Activated CD4-positive, alpha-beta T cell treated with anti-CD3 and anti-CD28 coated beads for 36 hours (primary cell): Measurements from ENCODE around the gene NPR2. TPM values are rescaled to one million over a fixed set of nuclear protein-coding genes. Genes with fewer than 3 reads are reported as not detected.

Experiments used
- ATAC-seq: fragments of 200-7000 bp; cut with Tn5 transposase; one replicate; pipeline ENCODE4 v1.10.0; 2021; ENCODE audit warnings: mild to moderate bottlenecking, moderate library complexity
- CTCF ChIA-PET: fragments of 350-600 bp; sonication (Branson Sonifier 250); formaldehyde crosslinking; loops from one replicate; lab custom pipeline; 2021; ENCODE audit warnings: antibody characterized with exemption; lab: Charles Lee
- POLR2A ChIA-PET: fragments of 350-600 bp; sonication (Branson Sonifier 250); formaldehyde crosslinking; loops from one replicate; lab custom pipeline; 2021; ENCODE audit warnings: antibody characterized with exemption, inconsistent platforms; lab: Charles Lee
- DNase-seq: peaks from one replicate; pipeline ENCODE4 v3.0.0-alpha.2; 2020
- H3K27ac Mint-ChIP-seq: one replicate; pipeline ENCODE4 v1.8.0; 2021; ENCODE audit warnings: mixed read lengths
- H3K27me3 Mint-ChIP-seq: one replicate; pipeline ENCODE4 v1.8.0; 2021; ENCODE audit warnings: mixed read lengths
- H3K36me3 Mint-ChIP-seq: one replicate; pipeline ENCODE4 v1.8.0; 2021; ENCODE audit warnings: low read depth, mixed read lengths
- H3K4me1 Mint-ChIP-seq: one replicate; pipeline ENCODE4 v1.8.0; 2021; ENCODE audit warnings: mixed read lengths
- H3K4me3 Mint-ChIP-seq: one replicate; pipeline ENCODE4 v1.8.0; 2021; ENCODE audit warnings: mild to moderate bottlenecking, moderate library complexity, mixed read lengths
- H3K9me3 Mint-ChIP-seq: one replicate; pipeline ENCODE4 v1.8.0; 2021; ENCODE audit warnings: low read depth, mixed read lengths
- intact Hi-C, 2 experiments: fragments of 100-400 bp; cut with DNase I in 1 of 2; cut with micrococcal nuclease in 1 of 2; formaldehyde crosslinking; loops; one replicate each; pipeline versions ENCODE4 v1.14.2 to v1.15.1; 2022 to 2024; cut with DNase I, micrococcal nuclease
- total RNA-seq, 2 experiments: library from RNA; stranded (reverse); gene quantifications; one replicate each; pipeline ENCODE4 v1.2.3, GENCODE V29; 2021

The NPR2 gene
- total RNA-seq, 2 experiments from 2014 or later: 9.3 to 10.5 TPM

GRCh38 chr9:35829084-35829763, 37.8 kb downstream of the NPR2 start, which contains the start of gene TMEM8B:
Gene TMEM8B (plus strand): TSS chr9:35829228. CDS start chr9:35829448, 220 bp downstream.
- POLR2A ChIA-PET: interaction anchor here (1.0 kb wide), 1 partner anchor 19 kb away, joined by 3 read pairs; no protein-coding TSS in a partner anchor
- CTCF ChIA-PET: interaction anchor here (0.6 to 3.8 kb wide), 6 partner anchors 14 to 1212 kb away, joined by 3 to 27 read pairs (median 4); partner anchors contain the start of gene HINT2
- DNase-seq (peak; percentile 98), ATAC-seq (peak; percentile 92)
- Mint-ChIP-seq H3K27ac (peak within 1 kb of the TSS; percentile 78), H3K9me3 (no peaks in the 10 kb centered on the region), H3K4me3 (peak within 1 kb of the TSS; percentile 78), H3K4me1 (peaks cover 13% of the 10 kb centered on the region), H3K36me3 (no peaks in the 10 kb centered on the region), H3K27me3 (no peaks in the 10 kb centered on the region)
- intact Hi-C loops: loop anchor here in 1 of 2 experiments (1.0 to 5.0 kb wide), 5 partner anchors 14 to 573 kb away; partner anchors contain the start of genes ARHGEF39, CREB3, HINT2 and RNF38

DNA sequence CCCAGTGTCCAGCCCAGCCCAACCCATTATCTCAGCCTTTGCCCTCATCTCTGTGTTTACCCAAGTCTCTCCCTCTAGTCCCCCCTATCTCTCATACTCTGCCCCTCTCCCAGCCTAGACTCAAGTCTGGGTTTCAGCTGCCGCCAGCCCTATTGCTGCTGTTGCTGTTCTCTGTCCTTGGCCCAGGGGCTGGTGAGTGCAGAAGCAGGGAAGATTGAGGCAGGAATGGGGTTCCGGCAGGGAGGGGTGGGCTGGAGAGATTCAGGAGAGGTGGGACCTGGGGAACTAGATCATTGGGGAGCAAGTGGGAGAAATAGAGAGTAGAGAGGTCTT, 38.3 kb downstream of the NPR2 start:
- Mint-ChIP-seq H3K4me3 (peak overlapping the region; percentile 74), H3K4me1 (peaks cover 13% of the 10 kb centered on the region), H3K36me3 (no peaks in the 10 kb centered on the region), H3K27ac (peak overlapping the region; percentile 72), H3K27me3 (no peaks in the 10 kb centered on the region), H3K9me3 (no peaks in the 10 kb centered on the region)
- no peak for ATAC-seq
- ChIA-PET POLR2A (interaction anchor here (1.0 kb wide), 1 partner anchor 18 kb away, joined by 3 read pairs; no protein-coding TSS in a partner anchor), CTCF (interaction anchor here (0.6 kb wide), 1 partner anchor 1212 kb away, joined by 3 read pairs; no protein-coding TSS in a partner anchor)
- no peak for DNase-seq
- intact Hi-C loops: loop anchor here in 1 of 2 experiments (1.0 to 5.0 kb wide), 5 partner anchors 14 to 573 kb away; partner anchors contain the start of genes ARHGEF39, CREB3, HINT2 and RNF38

GRCh38 chr9:35831040-35831439, 39.6 kb downstream of the NPR2 start:
- Mint-ChIP-seq H3K36me3 (no peaks in the 10 kb centered on the region), H3K4me1 (peaks cover 11% of the 10 kb centered on the region), H3K27ac (no peak overlapping the region), H3K9me3 (no peaks in the 10 kb centered on the region), H3K4me3 (no peak overlapping the region), H3K27me3 (no peaks in the 10 kb centered on the region)
- DNase-seq (no peak), ATAC-seq (no peak)
- intact Hi-C loops: no loop called here
- CTCF ChIA-PET: interaction anchor here (1.4 to 2.9 kb wide), 4 partner anchors 8 to 51 kb away, joined by 4 to 14 read pairs (median 6); partner anchors contain the start of gene SPAG8
- POLR2A ChIA-PET: no interaction called here

DNA sequence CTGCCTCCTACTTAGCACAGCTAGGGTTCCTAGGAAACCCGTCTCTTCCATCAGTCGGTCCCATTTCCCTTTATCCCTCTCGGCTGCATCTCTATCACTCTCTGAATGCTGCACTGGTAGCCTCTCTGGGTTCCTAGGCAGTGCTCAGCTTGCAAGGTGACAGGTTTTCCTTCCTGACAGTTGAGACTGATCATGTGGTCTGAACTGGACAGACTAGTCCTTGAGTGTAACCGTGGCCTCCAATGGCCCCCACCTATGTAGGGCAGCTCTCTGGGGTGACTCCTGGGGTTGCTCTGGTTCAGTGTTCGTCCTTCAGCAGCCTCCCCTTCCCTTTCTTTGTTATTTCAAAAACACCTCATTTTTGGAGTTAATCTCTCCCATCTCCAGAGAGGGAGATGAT, 41.4 kb downstream of the NPR2 start:
- H3K36me3 Mint-ChIP-seq: no peaks in the 10 kb centered on the region
- H3K27me3 Mint-ChIP-seq: no peaks in the 10 kb centered on the region
- CTCF ChIA-PET: interaction anchor here (0.5 to 2.9 kb wide), 5 partner anchors 21 to 1023 kb away, joined by 3 to 14 read pairs (median 4); partner anchors contain the start of gene SPAG8
- intact Hi-C loops: no loop called here
- no peak overlapping the region for H3K4me3 Mint-ChIP-seq
- no peaks in the 10 kb centered on the region for H3K9me3 Mint-ChIP-seq
- POLR2A ChIA-PET: no interaction called here
- H3K4me1 Mint-ChIP-seq: peaks cover 10% of the 10 kb centered on the region
- no peak overlapping the region for H3K27ac Mint-ChIP-seq
- ATAC-seq (no peak), DNase-seq (no peak)

GRCh38 chr9:35834260-35835215, 43.1 kb downstream of the NPR2 start:
- intact Hi-C loops: no loop called here
- ChIA-PET CTCF (interaction anchor here (0.6 to 3.7 kb wide), 10 partner anchors 8 to 722 kb away, joined by 3 to 23 read pairs (median 4); partner anchors contain the start of genes HINT2 and SPAG8), POLR2A (no interaction called here)
- Mint-ChIP-seq H3K4me3 (no peak overlapping the region), H3K27ac (peak overlapping the region; percentile 11), H3K4me1 (peaks cover 6% of the 10 kb centered on the region), H3K9me3 (no peaks in the 10 kb centered on the region), H3K27me3 (no peaks in the 10 kb centered on the region), H3K36me3 (no peaks in the 10 kb centered on the region)
- DNase-seq (no peak), ATAC-seq (no peak)

- Mint-ChIP-seq H3K27me3 (no peaks in the 10 kb centered on the region), H3K9me3 (no peaks in the 10 kb centered on the region), H3K36me3 (no peaks in the 10 kb centered on the region), H3K4me3 (no peak overlapping the region), H3K4me1 (no peaks in the 10 kb centered on the region), H3K27ac (no peak overlapping the region)
- intact Hi-C loops: no loop called here
- DNase-seq (peak; percentile 42), ATAC-seq (peak; percentile 66)
- CTCF ChIA-PET: interaction anchor here (0.8 to 3.7 kb wide), 8 partner anchors 9 to 172 kb away, joined by 3 to 23 read pairs (median 4); partner anchors contain the start of genes HINT2 and SPAG8
- POLR2A ChIA-PET: no interaction called here
Measured at GRCh38 chr9:35835216-35835632, 43.8 kb downstream of the NPR2 start.

DNA sequence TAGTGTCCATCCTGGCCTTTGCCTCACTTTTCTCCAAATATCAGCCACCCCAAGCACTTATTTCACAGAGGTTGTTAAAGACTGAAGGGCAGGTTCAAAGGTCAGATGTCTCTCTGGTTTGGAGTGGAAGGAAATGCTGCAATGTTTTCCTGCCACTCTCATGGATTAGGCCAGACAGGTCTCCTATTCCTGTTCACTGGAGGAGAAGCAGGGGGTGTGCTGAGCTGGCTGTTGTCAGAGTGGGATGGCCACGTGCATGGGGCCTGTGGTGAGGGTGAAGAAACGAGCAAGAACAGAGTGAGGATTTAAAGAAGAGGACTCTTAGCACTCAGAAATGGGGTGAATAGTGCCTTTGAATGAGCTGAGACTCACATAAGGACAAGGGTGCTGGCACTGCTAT, 44.4 kb downstream of the NPR2 start:
- H3K4me3 Mint-ChIP-seq: no peak overlapping the region
- ATAC-seq (no peak), DNase-seq (no peak)
- H3K27ac Mint-ChIP-seq: no peak overlapping the region
- no peaks in the 10 kb centered on the region for H3K4me1 Mint-ChIP-seq
- no peaks in the 10 kb centered on the region for H3K9me3 Mint-ChIP-seq
- ChIA-PET CTCF (interaction anchor here (0.8 to 3.7 kb wide), 8 partner anchors 10 to 171 kb away, joined by 3 to 23 read pairs (median 4); partner anchors contain the start of gene SPAG8), POLR2A (no interaction called here)
- intact Hi-C loops: no loop called here
- H3K36me3 Mint-ChIP-seq: no peaks in the 10 kb centered on the region
- H3K27me3 Mint-ChIP-seq: no peaks in the 10 kb centered on the region

GRCh38 chr9:35836595-35836994, 45.2 kb downstream of the NPR2 start:
- H3K27me3 Mint-ChIP-seq: no peaks in the 10 kb centered on the region
- H3K4me3 Mint-ChIP-seq: no peak overlapping the region
- intact Hi-C loops: no loop called here
- no peaks in the 10 kb centered on the region for H3K4me1 Mint-ChIP-seq
- ChIA-PET CTCF (interaction anchor here (1.4 to 3.7 kb wide), 2 partner anchors 45 to 47 kb away, joined by 4 to 23 read pairs; no protein-coding TSS in a partner anchor), POLR2A (interaction anchor here (0.6 kb wide), 1 partner anchor 287 kb away, joined by 3 read pairs; no protein-coding TSS in a partner anchor)
- no peak for ATAC-seq
- no peaks in the 10 kb centered on the region for H3K36me3 Mint-ChIP-seq
- no peak for DNase-seq
- H3K9me3 Mint-ChIP-seq: no peaks in the 10 kb centered on the region
- H3K27ac Mint-ChIP-seq: no peak overlapping the region

DNA sequence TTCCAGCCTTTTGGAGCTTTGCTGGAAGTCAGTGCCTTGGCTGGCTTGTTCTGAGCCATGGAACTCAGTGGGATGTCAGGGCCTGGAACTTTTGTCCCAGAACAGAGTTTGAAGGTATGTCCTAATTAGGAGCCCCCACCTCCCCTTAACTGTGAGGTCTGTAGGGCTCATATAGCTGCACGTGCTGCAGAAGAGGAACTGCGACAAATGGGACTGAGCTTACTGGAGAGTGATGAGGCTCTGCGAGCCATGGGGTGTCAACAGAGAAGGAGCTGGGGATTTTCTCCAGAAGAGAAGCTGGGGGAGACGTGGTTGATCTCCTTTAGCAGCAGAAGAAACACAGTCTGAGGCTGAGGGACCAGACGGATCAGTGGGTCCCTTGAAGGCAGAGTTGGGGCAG, 48.5 kb downstream of the NPR2 start:
- no peaks in the 10 kb centered on the region for H3K27me3 Mint-ChIP-seq
- peaks cover 6% of the 10 kb centered on the region for H3K4me1 Mint-ChIP-seq
- intact Hi-C loops: no loop called here
- no peaks in the 10 kb centered on the region for H3K9me3 Mint-ChIP-seq
- no peak overlapping the region for H3K27ac Mint-ChIP-seq
- DNase-seq (no peak), ATAC-seq (no peak)
- ChIA-PET POLR2A (no interaction called here), CTCF (interaction anchor here (0.6 kb wide), 1 partner anchor 48 kb away, joined by 3 read pairs; no protein-coding TSS in a partner anchor)
- H3K36me3 Mint-ChIP-seq: no peaks in the 10 kb centered on the region
- no peak overlapping the region for H3K4me3 Mint-ChIP-seq

GRCh38 chr9:35840881-35841644, 49.7 kb downstream of the NPR2 start:
- DNase-seq (no peak), ATAC-seq (no peak)
- ChIA-PET POLR2A (no interaction called here), CTCF (interaction anchor here (0.7 to 2.3 kb wide), 3 partner anchors 15 to 95 kb away, joined by 4 to 7 read pairs (median 4); no protein-coding TSS in a partner anchor)
- Mint-ChIP-seq H3K9me3 (no peaks in the 10 kb centered on the region), H3K4me3 (no peak overlapping the region), H3K27ac (no peak overlapping the region), H3K36me3 (no peaks in the 10 kb centered on the region), H3K27me3 (no peaks in the 10 kb centered on the region), H3K4me1 (peaks cover 16% of the 10 kb centered on the region)
- intact Hi-C loops: no loop called here
